Measurements from ENCODE around the gene NGLY1. TPM values are rescaled to one million over a fixed set of nuclear protein-coding genes. Genes with fewer than 3 reads are reported as not detected.

NGLY1 gene
- total RNA-seq, 6 donors from 2014 or later, result 17.8 to 58.1 (median 32.5) TPM

DNA sequence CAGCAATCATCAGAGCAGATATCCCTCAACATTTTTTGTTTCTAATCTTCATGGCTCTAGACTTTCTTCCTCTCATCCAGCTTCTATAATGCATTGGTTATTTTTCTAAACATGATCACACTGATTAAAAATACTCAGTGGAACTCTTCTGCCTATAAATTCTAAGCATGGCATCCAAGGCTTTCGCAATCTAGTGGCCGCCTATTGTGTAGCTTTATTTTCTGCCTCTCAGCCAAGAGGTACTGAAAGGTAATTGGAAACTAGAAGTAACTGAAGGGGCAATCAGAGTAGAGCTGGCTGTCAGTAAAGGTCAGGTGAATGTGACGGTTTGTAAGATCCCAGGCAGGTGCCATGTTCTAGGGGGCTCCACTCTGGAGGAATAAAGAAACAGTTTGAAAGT lies 40.1 kb upstream of the NGLY1 start:
- no peak for ATAC-seq (ENCODE audit: low FRiP score in 2 of 2)
- TF ChIP-seq EP300 (IDR thresholded peaks at IDR 0.05), result no peak
- no peak for TF ChIP-seq POLR2A (IDR thresholded peaks at IDR 0.05)
- TF ChIP-seq POLR2AphosphoS5 (IDR thresholded peaks at IDR 0.05), result no peak
- TF ChIP-seq, protein P1, sequence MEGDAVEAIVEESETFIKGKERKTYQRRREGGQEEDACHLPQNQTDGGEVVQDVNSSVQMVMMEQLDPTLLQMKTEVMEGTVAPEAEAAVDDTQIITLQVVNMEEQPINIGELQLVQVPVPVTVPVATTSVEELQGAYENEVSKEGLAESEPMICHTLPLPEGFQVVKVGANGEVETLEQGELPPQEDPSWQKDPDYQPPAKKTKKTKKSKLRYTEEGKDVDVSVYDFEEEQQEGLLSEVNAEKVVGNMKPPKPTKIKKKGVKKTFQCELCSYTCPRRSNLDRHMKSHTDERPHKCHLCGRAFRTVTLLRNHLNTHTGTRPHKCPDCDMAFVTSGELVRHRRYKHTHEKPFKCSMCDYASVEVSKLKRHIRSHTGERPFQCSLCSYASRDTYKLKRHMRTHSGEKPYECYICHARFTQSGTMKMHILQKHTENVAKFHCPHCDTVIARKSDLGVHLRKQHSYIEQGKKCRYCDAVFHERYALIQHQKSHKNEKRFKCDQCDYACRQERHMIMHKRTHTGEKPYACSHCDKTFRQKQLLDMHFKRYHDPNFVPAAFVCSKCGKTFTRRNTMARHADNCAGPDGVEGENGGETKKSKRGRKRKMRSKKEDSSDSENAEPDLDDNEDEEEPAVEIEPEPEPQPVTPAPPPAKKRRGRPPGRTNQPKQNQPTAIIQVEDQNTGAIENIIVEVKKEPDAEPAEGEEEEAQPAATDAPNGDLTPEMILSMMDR (IDR thresholded peaks at IDR 0.05), result no peak
- Histone ChIP-seq H3K36me3 (no peaks in the 10 kb centered on the region), H3K4me1 (no peaks in the 10 kb centered on the region), H3K9me3 (no peaks in the 10 kb centered on the region), H3K27me3 (no peaks in the 10 kb centered on the region), H3K4me3 (no peak overlapping the region), H3K27ac (no peak overlapping the region)
- no peak for DNase-seq
- WGBS, 2 donors, result 85 to 96% methylated on average over 3 of the region's 3 CpGs

DNA sequence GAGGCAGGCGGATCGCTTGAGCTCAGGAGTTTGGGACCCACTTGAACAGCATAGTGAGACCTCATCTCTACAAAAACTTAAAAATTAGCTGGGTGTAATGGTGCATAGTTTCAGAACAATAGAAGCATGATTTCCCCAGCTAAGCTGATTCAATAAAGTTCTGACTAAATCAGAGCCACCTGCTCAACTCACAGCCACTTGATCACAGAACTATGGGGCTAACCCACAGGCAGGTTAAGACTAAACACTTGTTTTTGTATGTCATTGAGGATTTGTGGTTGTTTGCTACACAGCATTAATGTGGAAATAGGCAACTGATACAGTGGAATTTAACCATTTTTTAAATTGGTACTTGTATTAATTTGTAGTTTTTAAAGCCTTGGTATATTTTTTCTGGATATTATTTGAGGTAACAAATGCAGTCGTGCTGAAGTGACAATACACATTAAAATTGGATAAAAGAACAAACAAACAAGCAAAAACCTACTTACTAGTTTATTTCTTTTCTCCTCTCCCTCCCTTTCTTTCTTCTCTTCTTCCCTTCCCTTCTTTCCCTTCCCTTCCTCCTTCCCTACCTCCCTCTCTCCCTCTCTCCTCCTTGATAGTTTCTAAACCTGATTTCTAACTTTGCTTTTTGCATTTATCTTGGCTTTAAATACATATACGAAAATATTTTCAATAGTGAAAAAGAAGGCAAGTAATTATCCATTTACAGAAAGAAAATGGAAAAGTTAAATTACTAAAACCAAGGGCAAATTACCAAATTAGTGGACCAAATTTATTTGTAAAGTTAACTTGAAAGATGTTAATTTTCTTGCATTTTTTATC lies 38.7 kb upstream of the NGLY1 start:
- no peaks in the 10 kb centered on the region for H3K4me1 ChIP-seq
- H3K27me3 ChIP-seq, result no peaks in the 10 kb centered on the region
- TF ChIP-seq POLR2A (IDR thresholded peaks at IDR 0.05) (no peak), EP300 (IDR thresholded peaks at IDR 0.05) (no peak), POLR2AphosphoS5 (IDR thresholded peaks at IDR 0.05) (no peak)
- TF ChIP-seq, protein P1 (IDR thresholded peaks at IDR 0.05), result no peak
- DNase-seq (no peak), ATAC-seq (ENCODE audit: low FRiP score in 2 of 2) (no peak)
- WGBS, 2 donors, result 69 to 70% methylated on average over 4 of the region's 4 CpGs
- H3K4me3 ChIP-seq, result no peak overlapping the region
- no peak overlapping the region for H3K27ac ChIP-seq
- H3K9me3 ChIP-seq, result no peaks in the 10 kb centered on the region
- H3K36me3 ChIP-seq, result no peaks in the 10 kb centered on the region

DNA sequence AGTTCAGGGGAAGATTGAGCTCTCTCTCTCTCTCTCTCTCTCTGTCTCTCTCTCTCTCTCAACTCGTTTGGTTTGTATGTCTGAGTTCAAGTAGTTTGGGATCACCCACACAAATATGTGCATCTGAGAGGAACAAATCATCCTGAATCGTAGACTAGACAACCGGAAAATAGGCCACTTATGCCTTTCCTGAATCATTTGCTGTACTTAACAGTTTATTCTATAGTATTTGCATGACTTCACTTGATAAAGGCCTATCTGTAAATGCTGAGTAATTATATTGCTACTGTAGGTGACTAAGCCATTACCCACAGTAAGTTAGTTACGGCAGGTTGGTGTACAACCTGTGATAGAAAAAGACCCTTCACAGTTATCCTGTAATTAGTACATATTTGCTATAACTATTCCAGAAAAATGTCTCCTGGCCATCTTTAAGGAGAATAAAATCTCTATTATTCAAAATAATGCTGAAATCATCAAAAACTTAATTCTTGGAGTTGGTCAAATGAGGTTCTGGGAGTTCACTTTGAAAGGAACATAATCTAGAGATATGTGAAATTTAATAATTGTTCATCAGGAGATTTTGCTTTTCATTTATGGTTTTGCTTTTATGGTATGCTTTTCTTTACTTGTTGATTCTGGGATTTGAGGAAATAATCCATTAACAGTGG lies 37.7 kb upstream of the NGLY1 start:
- WGBS, 2 donors, result 73 to 80% methylated on average over 4 of the region's 4 CpGs
- Histone ChIP-seq H3K27ac (no peak overlapping the region), H3K4me3 (no peak overlapping the region), H3K4me1 (no peaks in the 10 kb centered on the region), H3K9me3 (no peaks in the 10 kb centered on the region), H3K36me3 (no peaks in the 10 kb centered on the region), H3K27me3 (no peaks in the 10 kb centered on the region)
- TF ChIP-seq POLR2A (IDR thresholded peaks at IDR 0.05) (no peak), EP300 (IDR thresholded peaks at IDR 0.05) (no peak), POLR2AphosphoS5 (IDR thresholded peaks at IDR 0.05) (no peak)
- TF ChIP-seq, protein P1 (IDR thresholded peaks at IDR 0.05), result no peak
- no peak for DNase-seq
- no peak for ATAC-seq (ENCODE audit: low FRiP score in 2 of 2)

DNA sequence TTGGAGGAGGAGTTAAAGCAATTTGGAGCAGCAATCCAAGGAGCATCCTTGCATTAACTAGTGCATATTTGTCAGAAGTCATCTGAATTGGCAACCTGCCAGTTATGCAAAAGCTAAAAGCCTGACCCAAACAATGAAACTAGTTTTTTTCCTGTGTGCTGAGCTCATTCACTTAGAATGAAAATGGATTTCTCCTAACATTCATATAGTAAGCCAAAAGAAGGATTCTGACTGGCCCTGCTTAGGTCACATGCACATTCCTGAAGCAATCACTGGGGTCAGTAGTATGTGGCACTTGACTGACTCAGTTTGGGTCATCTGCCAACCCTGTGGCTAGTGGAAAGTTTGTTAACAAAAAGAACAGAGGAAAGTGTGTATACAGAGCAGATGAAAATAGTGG lies 37.1 kb upstream of the NGLY1 start:
- DNase-seq, result no peak
- H3K27me3 ChIP-seq, result no peaks in the 10 kb centered on the region
- H3K36me3 ChIP-seq, result no peaks in the 10 kb centered on the region
- no peak overlapping the region for H3K27ac ChIP-seq
- H3K9me3 ChIP-seq, result no peaks in the 10 kb centered on the region
- H3K4me3 ChIP-seq, result no peak overlapping the region
- ATAC-seq (ENCODE audit: low FRiP score in 2 of 2), result no peak
- TF ChIP-seq POLR2AphosphoS5 (IDR thresholded peaks at IDR 0.05), result no peak
- no peaks in the 10 kb centered on the region for H3K4me1 ChIP-seq

DNA sequence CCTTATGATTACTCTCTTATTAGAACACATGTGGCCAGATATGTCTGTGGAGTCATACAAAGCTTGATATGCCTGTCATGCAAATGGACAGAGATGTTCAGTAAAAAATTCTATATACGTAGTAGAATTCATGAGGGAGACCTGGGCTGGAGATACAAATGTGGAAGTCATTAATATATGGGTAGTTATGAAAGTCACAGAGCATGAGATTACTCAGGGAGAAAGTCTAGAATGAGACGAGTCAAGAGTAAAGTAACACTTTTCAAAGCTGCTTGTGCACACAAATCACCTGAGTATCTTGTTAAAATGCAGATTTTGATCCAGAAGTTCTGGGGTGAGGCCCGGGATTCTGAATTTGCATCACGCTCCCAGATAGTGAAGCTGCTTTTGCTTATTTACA lies 35.1 kb upstream of the NGLY1 start:
- Histone ChIP-seq H3K27ac (no peak overlapping the region), H3K27me3 (no peaks in the 10 kb centered on the region), H3K4me1 (no peaks in the 10 kb centered on the region), H3K9me3 (no peaks in the 10 kb centered on the region), H3K36me3 (no peaks in the 10 kb centered on the region), H3K4me3 (no peak overlapping the region)
- ATAC-seq (ENCODE audit: low FRiP score in 2 of 2) (no peak), DNase-seq (no peak)
- 86 to 92% methylated on average over 4 of the region's 4 CpGs for WGBS, 2 donors
- TF ChIP-seq, protein P1 (IDR thresholded peaks at IDR 0.05), result no peak
- TF ChIP-seq POLR2AphosphoS5 (IDR thresholded peaks at IDR 0.05) (no peak), POLR2A (IDR thresholded peaks at IDR 0.05) (no peak), EP300 (IDR thresholded peaks at IDR 0.05) (no peak)

Measured in upper lobe of left lung (tissue), 6 donors.